K562 (cell line): Measurements from ENCODE around the gene TP73. TPM values are rescaled to one million over a fixed set of nuclear protein-coding genes. Genes with fewer than 3 reads are reported as not detected.

Experiments
- ATAC-seq: fragments of 200-7000 bp; cut with Tn5 transposase; 3 replicates; pipeline ENCODE4 v1.9.1; 2020; ENCODE audit warnings: moderate library complexity
- BruUV-seq: library from RNA; stranded (reverse); fragments of 400-500 nt; replicated peaks from 2 replicates; lab custom pipeline; 2021; lab: Mats Ljungman, UMichigan
- CTCF ChIA-PET: fragments of 300-600 bp; formaldehyde crosslinking; extraction: SDS; loops from one replicate; lab custom pipeline; 2021; ENCODE audit warnings: low intra/inter-chr PET ratio; lab: Yijun Ruan, JAX
- POLR2A ChIA-PET: fragments of 300-600, 350-650 bp; sonication (Branson Sonifier 250); formaldehyde crosslinking; extraction: SDS; loops from one replicate; lab custom pipeline; 2021; ENCODE audit warnings: antibody characterized with exemption, inconsistent platforms; lab: Yijun Ruan, JAX
- DNase-seq, 4 experiments: peaks; one replicate each; pipeline versions ENCODE4 v3.0.0 to v3.0.0-alpha.2; 2011 to 2018; ENCODE audit warnings: low spot score in 3 of 4, mixed read lengths in 3 of 4; ENCODE audit errors: extremely low read depth in 1 of 4
- FAIRE-seq: peaks from 2 replicates; lab custom pipeline; 2011; peaks lifted over from hg19 to GRCh38; lab: Jason Lieb, UNC
- H2AFZ ChIP-seq: 2 replicates; pipeline ENCODE4 v1.6.0; 2011; ENCODE audit warnings: low read depth, low read length, control low read depth, inconsistent platforms
- H3K27ac ChIP-seq: fragments of 200-600 bp; 3 replicates; pipeline ENCODE4 v1.8.0; 2011; ENCODE audit warnings: low read depth, mild to moderate bottlenecking, control low read depth, inconsistent platforms, low read length, moderate library complexity, mixed read lengths; ENCODE audit errors: extremely low read depth
- H3K27me3 ChIP-seq, 2 experiments: fragments of 300-600 bp in 1 of 2; 2 replicates in 1 of 2; 3 replicates in 1 of 2; pipeline versions ENCODE4 v1.6.0 to v1.8.0; 2011; ENCODE audit warnings: inconsistent platforms in 2 of 2, low read length in 2 of 2, mild to moderate bottlenecking in 1 of 2, mixed read lengths in 1 of 2, moderate library complexity in 1 of 2; ENCODE audit not compliant: control insufficient read depth in 2 of 2, insufficient read depth in 2 of 2
- H3K36me3 ChIP-seq: fragments of 300-600 bp; 3 replicates; pipeline ENCODE4 v1.8.0; 2011; ENCODE audit warnings: mild to moderate bottlenecking, low read length, inconsistent platforms; ENCODE audit not compliant: control insufficient read depth, insufficient read depth
- H3K4me1 ChIP-seq, 2 experiments: fragments of 200-600 bp in 1 of 2; replicated peaks in 1 of 2; 2 replicates in 1 of 2; 3 replicates in 1 of 2; pipeline versions ENCODE4 v1.5.1 to v1.8.0; 2011; ENCODE audit warnings: inconsistent platforms in 2 of 2, low read length in 2 of 2, mild to moderate bottlenecking in 1 of 2, mixed read lengths in 1 of 2, moderate library complexity in 1 of 2; ENCODE audit not compliant: control insufficient read depth in 2 of 2, insufficient read depth in 2 of 2
- H3K4me2 ChIP-seq: 2 replicates; pipeline ENCODE4 v1.6.1; 2011; ENCODE audit warnings: low read length, control low read depth, inconsistent platforms, mixed read lengths; ENCODE audit not compliant: insufficient read depth
- H3K4me3 ChIP-seq: fragments of 200-600 bp; sonication (generic), shearing (Covaris generic); 2 replicates; pipeline ENCODE4 v1.5.1; 2016; ENCODE audit warnings: control low read depth, inconsistent platforms
- H3K79me2 ChIP-seq: fragments of 200-600 bp; 3 replicates; pipeline ENCODE4 v1.8.0; 2011; ENCODE audit warnings: low read length, inconsistent platforms; ENCODE audit not compliant: control insufficient read depth, insufficient read depth
- H3K9ac ChIP-seq, 2 experiments: 2 replicates each; pipeline versions ENCODE4 v1.6.0 to v1.6.1; 2011; ENCODE audit warnings: low read depth in 2 of 2, low read length in 2 of 2, control low read depth in 1 of 2, inconsistent platforms in 1 of 2, mild to moderate bottlenecking in 1 of 2, mixed read lengths in 1 of 2; ENCODE audit not compliant: insufficient read depth in 1 of 2
- H3K9me1 ChIP-seq: one replicate; pipeline ENCODE4 v1.6.0; 2011; ENCODE audit warnings: inconsistent platforms, mild to moderate bottlenecking, low read length, moderate library complexity; ENCODE audit not compliant: control insufficient read depth, insufficient read depth
- H3K9me3 ChIP-seq: replicated peaks from 2 replicates; pipeline ENCODE4 v1.5.1; 2011; ENCODE audit warnings: low read depth, low read length, inconsistent platforms; ENCODE audit not compliant: control insufficient read depth, insufficient read depth
- H4K20me1 ChIP-seq: replicated peaks from 2 replicates; pipeline ENCODE4 v1.6.1; 2011; ENCODE audit warnings: low read length, inconsistent platforms, mixed read lengths; ENCODE audit not compliant: control insufficient read depth, insufficient read depth
- CAMTA2 ChIP-seq: fragments of 250-450 bp; sonication (Bioruptor Pico); conservative IDR thresholded peaks from 2 replicates; pipeline ENCODE4 v1.5.1; 2022
- CHD2 ChIP-seq: IDR thresholded peaks from 2 replicates; pipeline ENCODE4 v1.6.1; 2011; ENCODE audit warnings: low read depth, low read length
- CTBP1 ChIP-seq: fragments of 450-650 bp; IDR thresholded peaks from 2 replicates; pipeline ENCODE4 v1.6.1; 2016; ENCODE audit warnings: borderline replicate concordance
- ETV1 ChIP-seq: fragments of 450-650 bp; conservative IDR thresholded peaks from 2 replicates; pipeline ENCODE4 v1.6.1; 2016; ENCODE audit warnings: missing genetic modification characterization, control low read depth, low read depth, missing compliant biosample characterization
- FOXP1 ChIP-seq: sonication (generic); formaldehyde crosslinking; IDR thresholded peaks from 2 replicates; pipeline ENCODE4 v1.8.0; 2022; ENCODE audit warnings: mild to moderate bottlenecking, missing genetic modification reagents
- GTF2A2 ChIP-seq: IDR thresholded peaks from 2 replicates; pipeline ENCODE4 v1.6.1; 2016; ENCODE audit warnings: mild to moderate bottlenecking, missing genetic modification characterization, missing compliant biosample characterization
- HMGN3 ChIP-seq: IDR thresholded peaks from 2 replicates; pipeline ENCODE4 v1.6.1; 2011; ENCODE audit warnings: borderline replicate concordance, low read depth, mild to moderate bottlenecking, mixed read lengths, low read length; ENCODE audit not compliant: insufficient read length; ENCODE audit errors: extremely low read depth
- HNRNPL ChIP-seq: fragments of 200-400 bp; formaldehyde crosslinking; IDR thresholded peaks from 2 replicates; pipeline ENCODE4 v1.6.1; 2017; ENCODE audit warnings: low read depth, mild to moderate bottlenecking, low read length
- KDM5B ChIP-seq: fragments of 200-600 bp; sonication (generic); IDR thresholded peaks from 2 replicates; pipeline ENCODE4 v1.6.1; 2012; ENCODE audit warnings: low read depth, mild to moderate bottlenecking, moderate library complexity, low read length, control low read depth, inconsistent platforms; ENCODE audit not compliant: insufficient replicate concordance
- MCM3 ChIP-seq: fragments of 450-650 bp; IDR thresholded peaks from 2 replicates; pipeline ENCODE4 v1.6.1; 2016
- RBFOX2 ChIP-seq: fragments of 200-400 bp; formaldehyde crosslinking; IDR thresholded peaks from 2 replicates; pipeline ENCODE4 v1.6.1; 2017; ENCODE audit warnings: low read depth, mild to moderate bottlenecking, low read length, moderate library complexity
- RBM14 ChIP-seq: fragments of 200-400 bp; formaldehyde crosslinking; IDR thresholded peaks from 2 replicates; pipeline ENCODE4 v1.6.1; 2018; ENCODE audit warnings: low read depth, mild to moderate bottlenecking, low read length, moderate library complexity, borderline replicate concordance; ENCODE audit not compliant: insufficient read depth
- RCOR1 ChIP-seq, 2 experiments: IDR thresholded peaks; 2 replicates each; pipeline ENCODE4 v1.6.1; 2012; ENCODE audit warnings: low read depth in 2 of 2, low read length in 2 of 2, borderline replicate concordance in 1 of 2, improper control_type of control experiment in 1 of 2
- SNRNP70 ChIP-seq: fragments of 200-400 bp; formaldehyde crosslinking; optimal IDR thresholded peaks from 2 replicates; pipeline ENCODE3; 2017; ENCODE audit warnings: low read depth, low read length
- SRSF7 ChIP-seq: fragments of 200-400 bp; formaldehyde crosslinking; optimal IDR thresholded peaks from 2 replicates; pipeline ENCODE3; 2017; ENCODE audit warnings: mild to moderate bottlenecking, low read depth, low read length
- ZNF217 ChIP-seq: sonication (generic); formaldehyde crosslinking; IDR thresholded peaks from 2 replicates; pipeline ENCODE4 v1.8.0; 2022; ENCODE audit warnings: mild to moderate bottlenecking, missing genetic modification reagents
- ZNF280B ChIP-seq: fragments of 250-450 bp; sonication (Bioruptor Pico); IDR thresholded peaks from 2 replicates; pipeline ENCODE4 v1.5.1; 2021; ENCODE audit warnings: mild to moderate bottlenecking
- ZNF408 ChIP-seq: fragments of 250-450 bp; sonication (Bioruptor Pico); IDR thresholded peaks from 2 replicates; pipeline ENCODE4 v1.4.0; 2020; ENCODE audit warnings: low read depth, mild to moderate bottlenecking, moderate library complexity
- WGBS: fragments of 100-300 bp; shearing (Covaris generic); methylation state at CpG from one replicate; pipeline ENCODE4 v1.1.6; 2016; ENCODE audit warnings: low coverage, mixed read lengths; ENCODE audit not compliant: insufficient coverage; ENCODE audit errors: missing lambda C conversion rate; 5-methylcytosine and 5-hydroxymethylcytosine counted together
- in situ Hi-C: fragments of 300-500 bp; cut with MboI; formaldehyde crosslinking; loops from 4 replicates; pipeline ENCODE4 v1.15.0; 2018; ENCODE audit warnings: inconsistent platforms, mixed read lengths
- intact Hi-C: fragments of 100-400 bp; cut with micrococcal nuclease; formaldehyde crosslinking; loops from 2 replicates; pipeline ENCODE4 v1.14.2; 2022
- polyA plus RNA-seq, 8 experiments: library from polyadenylated mRNA; depleted of rRNA in 4 of 8; stranded (reverse) in 5 of 8; unstranded in 3 of 8; fragments of >200 nt; fragmentation: Nextera tagmentation in 2 of 8; fragmentation: Illumina TruSeq in 1 of 8; extraction: Ambion mirVana in 2 of 8; extraction: Trizol in 1 of 8; gene quantifications; 2 replicates each; pipeline versions ENCODE4 v1.2.1 to v1.2.3, GENCODE V29; 2011 to 2014; ENCODE audit warnings: inconsistent platforms in 1 of 8, missing spikeins in 1 of 8
- total RNA-seq, 7 experiments: library from RNA; depleted of rRNA in 6 of 7; stranded (reverse); fragments of >200 nt in 6 of 7; fragmentation: Illumina TruSeq in 2 of 7; extraction: Trizol in 2 of 7; gene quantifications; 2 replicates each; pipeline versions ENCODE4 v1.2.1 to v1.2.3, GENCODE V29; 2011 to 2021; ENCODE audit warnings: low replicate concordance in 1 of 7
- TF ChIP-seq, protein P1 (sequence below), 2 experiments: fragments of 450-650 bp; conservative IDR thresholded peaks; 2 replicates each; pipeline ENCODE4 v1.6.1; 2017; ENCODE audit warnings: mild to moderate bottlenecking in 2 of 2, moderate library complexity in 2 of 2

Gene TP73
- total and polyA plus RNA-seq, 9 of the 15 experiments (the other 6 are each of a cell fraction or from before 2014, with no cell fraction given), result 0.07 to 1.6 (median 0.40) TPM; not detected in 2

GRCh38 chr1:3777647-3778589 lies 125.6 kb downstream of the TP73 start:
- Histone ChIP-seq H3K4me3 (no peak overlapping the region), H4K20me1 (no peaks in the 10 kb centered on the region), H3K27me3 (no peaks in the 10 kb centered on the region), H3K9me3 (no peaks in the 10 kb centered on the region), H3K4me1 (peaks cover 15 to 67% of the 10 kb centered on the region in 2 experiments), H3K79me2 (peaks cover 23% of the 10 kb centered on the region), H2AFZ (no peak overlapping the region), H3K36me3 (peaks cover 51% of the 10 kb centered on the region), H3K4me2 (no peak overlapping the region), H3K27ac (no peak overlapping the region), H3K9me1 (peaks cover 5% of the 10 kb centered on the region), H3K9ac (peak overlapping the region in 1 of 2 experiments; percentile 84; a peak in 2 of 4 replicates)
- no TSS peak for BruUV-seq
- in situ Hi-C loops (no loop called here), intact Hi-C loops (loop anchor here (5.0 kb wide), 1 partner anchor 79 kb away; the partner anchor contains the start of genes CEP104 and DFFB)
- ChIA-PET CTCF (no interaction called here), POLR2A (interaction anchor here (0.7 to 2.5 kb wide), 5 partner anchors 8 to 18 kb away, joined by 3 to 9 read pairs (median 3); partner anchors contain the start of gene LRRC47)
- ATAC-seq (no peak), FAIRE-seq (no peak), DNase-seq (peak in 1 of 4 experiments; percentile 17)
- WGBS, result 88% methylated on average over 20 of the region's 20 CpGs
- no peak for TF ChIP-seq ETV1 (tag)
- 0 out of 2 replicates have a peak, but pooled peaks have one; percentile 52 for TF ChIP-seq RBM14
- TF ChIP-seq CHD2, result no peak
- peak; percentile 41; the same call in 1 of the 2 replicates for TF ChIP-seq HNRNPL
- 0 out of 2 replicates have a peak, but pooled peaks have one; percentile 2 for TF ChIP-seq CAMTA2
- TF ChIP-seq RCOR1 (IDR thresholded peaks at IDR 0.05; ENCODE audit: borderline replicate concordance in 1 of 2, low read depth in 2 of 2, low read length in 2 of 2), result no peak
- no peak for TF ChIP-seq SNRNP70
- TF ChIP-seq MCM3, result no peak
- TF ChIP-seq, protein P1, sequence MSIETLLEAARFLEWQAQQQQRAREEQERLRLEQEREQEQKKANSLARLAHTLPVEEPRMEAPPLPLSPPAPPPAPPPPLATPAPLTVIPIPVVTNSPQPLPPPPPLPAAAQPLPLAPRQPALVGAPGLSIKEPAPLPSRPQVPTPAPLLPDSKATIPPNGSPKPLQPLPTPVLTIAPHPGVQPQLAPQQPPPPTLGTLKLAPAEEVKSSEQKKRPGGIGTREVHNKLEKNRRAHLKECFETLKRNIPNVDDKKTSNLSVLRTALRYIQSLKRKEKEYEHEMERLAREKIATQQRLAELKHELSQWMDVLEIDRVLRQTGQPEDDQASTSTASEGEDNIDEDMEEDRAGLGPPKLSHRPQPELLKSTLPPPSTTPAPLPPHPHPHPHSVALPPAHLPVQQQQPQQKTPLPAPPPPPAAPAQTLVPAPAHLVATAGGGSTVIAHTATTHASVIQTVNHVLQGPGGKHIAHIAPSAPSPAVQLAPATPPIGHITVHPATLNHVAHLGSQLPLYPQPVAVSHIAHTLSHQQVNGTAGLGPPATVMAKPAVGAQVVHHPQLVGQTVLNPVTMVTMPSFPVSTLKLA (conservative IDR thresholded peaks at IDR 0.05), result no peak
- no peak for TF ChIP-seq ZNF217 (CRISPR knock-in tag)
- no peak for TF ChIP-seq ZNF280B (CRISPR knock-in tag)
- TF ChIP-seq HMGN3, result peak; percentile 10
- TF ChIP-seq KDM5B, result peak; percentile 65
- no peak for TF ChIP-seq SRSF7
- TF ChIP-seq RBFOX2, result peak; percentile 57
- no peak for TF ChIP-seq ZNF408 (CRISPR knock-in tag)
- TF ChIP-seq FOXP1 (CRISPR knock-in tag), result peak; percentile 42; the same call in 1 of the 2 replicates
- TF ChIP-seq GTF2A2 (tag), result no peak
- no peak for TF ChIP-seq CTBP1
